Astrocyte of the cerebellum (primary cell): Measurements from ENCODE around the gene DSCAM.

Source experiments
- DNase-seq: peaks from one replicate; pipeline ENCODE4 v3.0.0-alpha.2; 2011; ENCODE audit warnings: low read depth
- H3K4me3 ChIP-seq: 2 replicates; pipeline ENCODE4 v1.5.1; 2011; ENCODE audit warnings: mild to moderate bottlenecking, low read depth, low read length, moderate library complexity
- in situ Hi-C: cut with HindIII; loops from 2 replicates; pipeline ENCODE4 v1.10.0; 2017; ENCODE audit warnings: low sequenced_read_pairs
- TF ChIP-seq, protein P1 (sequence below): IDR thresholded peaks from 2 replicates; pipeline ENCODE4 v1.5.1; 2012; ENCODE audit warnings: low read length, low read depth, moderate library complexity, mild to moderate bottlenecking; ENCODE audit errors: missing control alignments

Gene DSCAM

DNA sequence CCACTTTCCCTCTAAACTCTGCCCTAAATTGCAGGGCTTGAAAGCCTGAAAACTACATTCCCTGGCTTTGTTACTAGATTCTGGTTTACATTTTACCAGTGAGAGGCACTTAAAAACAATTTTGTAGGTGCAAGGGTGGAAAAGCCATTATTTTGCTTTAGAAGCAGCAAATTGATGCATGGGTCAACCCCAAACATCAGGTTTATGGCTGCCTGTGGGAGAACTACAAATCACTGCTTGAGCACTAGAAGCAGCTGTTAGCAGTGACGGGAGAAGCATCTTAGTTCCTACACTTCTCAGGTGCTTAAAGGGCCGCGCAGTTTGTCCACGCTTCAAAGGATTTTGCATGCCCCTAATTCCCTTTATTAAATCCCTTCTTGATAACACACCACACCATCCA is 562.5 kb downstream of the DSCAM start:
- DNase-seq, result no peak
- in situ Hi-C loops, result no loop called here
- TF ChIP-seq, protein P1, sequence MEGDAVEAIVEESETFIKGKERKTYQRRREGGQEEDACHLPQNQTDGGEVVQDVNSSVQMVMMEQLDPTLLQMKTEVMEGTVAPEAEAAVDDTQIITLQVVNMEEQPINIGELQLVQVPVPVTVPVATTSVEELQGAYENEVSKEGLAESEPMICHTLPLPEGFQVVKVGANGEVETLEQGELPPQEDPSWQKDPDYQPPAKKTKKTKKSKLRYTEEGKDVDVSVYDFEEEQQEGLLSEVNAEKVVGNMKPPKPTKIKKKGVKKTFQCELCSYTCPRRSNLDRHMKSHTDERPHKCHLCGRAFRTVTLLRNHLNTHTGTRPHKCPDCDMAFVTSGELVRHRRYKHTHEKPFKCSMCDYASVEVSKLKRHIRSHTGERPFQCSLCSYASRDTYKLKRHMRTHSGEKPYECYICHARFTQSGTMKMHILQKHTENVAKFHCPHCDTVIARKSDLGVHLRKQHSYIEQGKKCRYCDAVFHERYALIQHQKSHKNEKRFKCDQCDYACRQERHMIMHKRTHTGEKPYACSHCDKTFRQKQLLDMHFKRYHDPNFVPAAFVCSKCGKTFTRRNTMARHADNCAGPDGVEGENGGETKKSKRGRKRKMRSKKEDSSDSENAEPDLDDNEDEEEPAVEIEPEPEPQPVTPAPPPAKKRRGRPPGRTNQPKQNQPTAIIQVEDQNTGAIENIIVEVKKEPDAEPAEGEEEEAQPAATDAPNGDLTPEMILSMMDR, result no peak
- H3K4me3 ChIP-seq, result no peak overlapping the region

DNA sequence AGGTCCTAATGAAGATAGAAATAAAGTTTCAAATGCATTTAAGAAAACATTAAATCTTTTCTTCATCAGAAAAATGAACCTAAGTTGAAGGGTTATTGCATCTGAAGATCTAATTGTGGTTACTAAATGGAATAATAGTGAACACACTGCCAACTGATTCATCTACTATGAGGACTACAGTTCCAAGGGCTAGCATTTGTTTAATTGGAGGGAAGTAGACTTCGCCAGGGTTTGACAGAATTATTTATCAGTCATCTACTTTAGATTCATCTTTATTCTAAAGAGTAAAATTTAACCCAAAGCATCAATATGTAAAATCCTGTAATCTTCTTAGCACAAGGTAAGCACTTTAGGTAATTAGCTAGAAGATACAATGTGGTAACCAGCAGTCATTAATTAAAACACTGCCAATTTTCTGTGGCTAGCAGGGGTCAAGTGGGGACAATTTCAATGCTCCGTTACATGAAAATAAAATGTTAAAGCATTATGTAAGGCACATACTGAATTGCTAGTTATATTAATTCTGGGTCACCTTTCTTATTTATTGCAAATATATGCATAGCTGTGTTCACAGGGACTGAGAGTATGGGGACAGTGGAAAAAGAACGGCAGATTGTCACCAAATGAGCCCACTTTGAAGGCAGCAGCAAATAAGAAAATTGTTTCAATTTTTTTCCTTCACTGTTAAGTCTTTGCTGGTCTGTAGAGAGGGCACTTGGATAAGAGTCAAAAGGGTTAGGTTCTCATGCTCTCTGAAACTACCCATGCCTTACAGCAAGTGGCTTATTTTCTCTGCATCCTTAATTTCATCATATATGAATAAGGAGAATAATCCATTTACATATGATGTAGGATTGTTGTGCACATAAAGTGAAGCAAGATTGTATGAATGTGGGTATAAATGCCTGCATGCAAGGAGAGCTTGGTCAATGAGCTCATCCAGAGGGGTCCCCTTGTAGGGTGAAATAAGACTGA is 563.8 kb downstream of the DSCAM start:
- in situ Hi-C loops, result no loop called here
- no peak for DNase-seq
- TF ChIP-seq, protein P1, result no peak
- no peak overlapping the region for H3K4me3 ChIP-seq

DNA sequence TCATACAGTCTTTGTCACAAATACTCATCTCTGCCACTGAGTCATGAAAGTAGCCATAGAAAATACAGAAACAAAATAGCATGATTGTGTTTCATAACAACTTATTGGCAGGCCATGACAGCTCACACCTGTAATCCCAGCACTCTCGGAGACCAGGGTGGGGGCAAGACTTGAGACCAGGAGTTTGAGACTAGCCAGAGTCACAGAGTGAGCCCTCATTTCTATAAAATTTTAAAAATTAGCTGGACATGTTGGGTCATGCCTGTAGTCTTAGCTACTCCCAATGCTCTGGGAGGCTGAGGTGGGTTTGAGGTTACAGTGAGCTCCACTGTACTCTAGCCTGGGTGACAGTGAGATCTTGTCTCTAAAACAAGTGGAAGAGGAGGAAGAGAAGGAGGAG is 568.6 kb downstream of the DSCAM start:
- in situ Hi-C loops, result no loop called here
- DNase-seq, result no peak

DNA sequence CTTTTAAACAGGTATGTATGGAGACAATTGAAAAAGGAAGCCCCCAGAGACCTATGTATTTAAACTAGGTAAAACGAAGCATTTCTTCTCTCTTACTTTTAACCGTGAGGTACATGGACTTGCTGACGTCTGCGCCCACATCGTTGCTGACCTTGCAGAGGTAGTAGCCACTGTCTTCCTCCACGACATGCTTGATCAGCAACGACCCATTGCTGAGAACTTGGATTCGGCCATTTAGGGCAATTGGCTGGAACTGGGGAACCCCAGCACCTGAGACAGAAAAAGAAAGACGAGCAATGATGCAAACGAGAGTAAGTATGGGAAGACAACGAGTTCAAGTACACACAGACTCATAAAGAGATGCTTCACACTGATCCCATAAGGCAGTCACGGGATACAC is 571.0 kb downstream of the DSCAM start:
- TF ChIP-seq, protein P1, result no peak
- no peak overlapping the region for H3K4me3 ChIP-seq
- DNase-seq, result no peak
- in situ Hi-C loops, result no loop called here

More for the DNA sequence above, 568.6 kb downstream of the DSCAM start:
- no peak overlapping the region for H3K4me3 ChIP-seq
- TF ChIP-seq, protein P1, result no peak

DNA sequence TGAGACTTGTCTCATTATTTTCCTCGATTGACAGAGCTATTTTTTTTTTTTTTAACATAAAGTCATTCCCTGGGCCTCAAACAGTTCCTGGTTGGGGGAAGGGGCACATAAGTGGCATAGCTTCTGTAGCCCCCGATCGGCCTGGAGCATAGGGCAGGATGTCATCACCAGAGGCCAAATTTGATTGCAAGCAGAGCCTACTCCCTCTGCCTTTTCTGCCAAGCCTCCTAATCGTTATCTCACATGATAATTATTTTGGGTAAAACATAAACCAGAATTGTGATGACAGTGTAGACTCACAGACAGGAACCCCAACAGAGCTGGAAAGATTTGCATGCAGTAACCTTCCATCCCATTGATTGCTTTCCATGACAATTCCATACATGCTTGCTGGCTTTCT is 574.9 kb downstream of the DSCAM start:
- in situ Hi-C loops, result no loop called here
- H3K4me3 ChIP-seq, result no peak overlapping the region
- TF ChIP-seq, protein P1, result no peak
- no peak for DNase-seq

DNA sequence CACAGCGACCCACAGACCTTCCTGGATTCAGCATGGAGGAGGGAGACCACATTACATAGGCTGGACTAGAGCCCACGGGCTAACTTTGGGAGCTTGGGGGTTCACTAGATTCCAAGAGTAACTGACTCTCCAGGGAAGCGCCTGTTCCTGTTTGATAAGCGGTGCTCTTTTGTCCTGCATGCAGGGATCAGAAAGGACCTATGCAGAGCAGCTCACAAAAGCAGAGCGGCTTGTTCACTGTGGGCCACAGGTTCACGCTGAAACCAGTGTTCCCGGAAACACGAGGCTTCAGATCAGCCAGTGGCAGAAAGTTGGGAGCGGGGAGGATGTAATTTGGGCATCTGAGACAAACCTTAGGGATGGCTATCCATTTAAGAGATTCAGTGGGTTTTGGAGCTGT is 575.8 kb downstream of the DSCAM start:
- DNase-seq, result no peak
- in situ Hi-C loops, result no loop called here
- H3K4me3 ChIP-seq, result no peak overlapping the region
- TF ChIP-seq, protein P1, result no peak
